ENCODE data around the gene SNTN.

GRCh38 chr3:63662011-63662410, 9.5 kb downstream of the SNTN start:
- no peak for TF ChIP-seq POLR2A (IDR thresholded peaks at IDR 0.05)
- no peak for TF ChIP-seq CTCF (IDR thresholded peaks at IDR 0.05)

Data from Peyer's patch (tissue), 4 donors.